K562 (cell line): Measurements from ENCODE around the gene RABL6.

Experiments used
- FIP1L1 ChIP-seq: fragments of 200-400 bp; formaldehyde crosslinking; IDR thresholded peaks from 2 replicates; pipeline ENCODE4 v1.6.1; 2018; ENCODE audit warnings: mild to moderate bottlenecking, low read depth, low read length; ENCODE audit not compliant: poor library complexity, severe bottlenecking
- ZFX ChIP-seq: sonication (generic); formaldehyde crosslinking; IDR thresholded peaks from 2 replicates; pipeline ENCODE4 v1.8.0; 2022; ENCODE audit warnings: mild to moderate bottlenecking, missing genetic modification reagents, moderate library complexity
- TF ChIP-seq, protein P1 (sequence below), 2 experiments: fragments of 450-650 bp; IDR thresholded peaks; 2 replicates each; pipeline ENCODE4 v1.6.1; 2016; ENCODE audit warnings: mild to moderate bottlenecking in 2 of 2, borderline replicate concordance in 1 of 2, low read depth in 1 of 2, moderate library complexity in 1 of 2
- TF ChIP-seq, protein P2 (sequence below): sonication (generic); formaldehyde crosslinking; IDR thresholded peaks from 2 replicates; pipeline ENCODE4 v1.8.1; 2023; ENCODE audit warnings: mild to moderate bottlenecking, missing genetic modification reagents

DNA sequence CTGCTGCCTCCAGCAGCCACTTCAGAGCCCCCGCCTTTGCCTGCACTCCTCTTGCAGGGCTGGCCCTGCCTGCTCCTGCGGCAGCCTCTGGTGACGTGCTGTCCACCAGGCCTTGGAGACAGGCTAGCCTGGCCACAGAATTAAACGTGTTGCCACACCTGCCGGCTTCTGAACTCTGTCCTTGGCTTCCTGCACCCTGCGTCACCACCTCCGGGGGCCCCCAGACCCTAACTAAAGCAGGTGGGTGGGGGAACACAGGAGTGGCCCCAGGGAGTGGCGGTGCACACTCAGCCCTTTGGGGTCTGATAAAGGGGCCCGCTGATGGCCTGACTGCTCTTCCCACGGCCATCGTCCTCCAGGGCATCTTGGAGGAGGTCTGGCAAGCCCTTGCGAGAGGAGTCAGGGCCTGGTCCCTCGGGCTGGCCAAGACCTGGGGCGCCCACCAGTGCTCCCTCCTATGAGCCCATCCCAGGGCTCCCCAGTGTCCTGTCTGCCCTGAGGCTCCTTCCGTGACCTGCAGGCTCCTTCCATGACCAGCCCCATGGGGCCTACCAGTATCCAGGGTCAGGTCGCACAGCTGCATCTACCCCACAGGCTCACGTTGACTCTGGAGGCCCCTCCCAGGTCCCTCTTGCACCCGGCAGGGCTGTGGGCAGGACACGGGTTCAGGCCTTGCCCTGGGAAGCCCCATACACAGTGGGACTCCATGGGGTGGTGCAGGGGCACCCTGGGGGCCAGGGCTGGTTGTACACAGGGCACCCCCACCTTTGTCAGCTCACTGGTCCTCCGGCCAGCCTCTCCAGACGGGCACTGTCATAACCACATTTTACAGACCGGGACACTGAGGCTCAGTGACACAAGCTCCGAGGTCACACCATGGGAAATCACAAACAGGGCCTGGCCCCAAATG lies 43.4 kb downstream of the RABL6 start:
- TF ChIP-seq FIP1L1 (no peak), ZFX (CRISPR knock-in tag) (no peak)
- TF ChIP-seq, protein P1, sequence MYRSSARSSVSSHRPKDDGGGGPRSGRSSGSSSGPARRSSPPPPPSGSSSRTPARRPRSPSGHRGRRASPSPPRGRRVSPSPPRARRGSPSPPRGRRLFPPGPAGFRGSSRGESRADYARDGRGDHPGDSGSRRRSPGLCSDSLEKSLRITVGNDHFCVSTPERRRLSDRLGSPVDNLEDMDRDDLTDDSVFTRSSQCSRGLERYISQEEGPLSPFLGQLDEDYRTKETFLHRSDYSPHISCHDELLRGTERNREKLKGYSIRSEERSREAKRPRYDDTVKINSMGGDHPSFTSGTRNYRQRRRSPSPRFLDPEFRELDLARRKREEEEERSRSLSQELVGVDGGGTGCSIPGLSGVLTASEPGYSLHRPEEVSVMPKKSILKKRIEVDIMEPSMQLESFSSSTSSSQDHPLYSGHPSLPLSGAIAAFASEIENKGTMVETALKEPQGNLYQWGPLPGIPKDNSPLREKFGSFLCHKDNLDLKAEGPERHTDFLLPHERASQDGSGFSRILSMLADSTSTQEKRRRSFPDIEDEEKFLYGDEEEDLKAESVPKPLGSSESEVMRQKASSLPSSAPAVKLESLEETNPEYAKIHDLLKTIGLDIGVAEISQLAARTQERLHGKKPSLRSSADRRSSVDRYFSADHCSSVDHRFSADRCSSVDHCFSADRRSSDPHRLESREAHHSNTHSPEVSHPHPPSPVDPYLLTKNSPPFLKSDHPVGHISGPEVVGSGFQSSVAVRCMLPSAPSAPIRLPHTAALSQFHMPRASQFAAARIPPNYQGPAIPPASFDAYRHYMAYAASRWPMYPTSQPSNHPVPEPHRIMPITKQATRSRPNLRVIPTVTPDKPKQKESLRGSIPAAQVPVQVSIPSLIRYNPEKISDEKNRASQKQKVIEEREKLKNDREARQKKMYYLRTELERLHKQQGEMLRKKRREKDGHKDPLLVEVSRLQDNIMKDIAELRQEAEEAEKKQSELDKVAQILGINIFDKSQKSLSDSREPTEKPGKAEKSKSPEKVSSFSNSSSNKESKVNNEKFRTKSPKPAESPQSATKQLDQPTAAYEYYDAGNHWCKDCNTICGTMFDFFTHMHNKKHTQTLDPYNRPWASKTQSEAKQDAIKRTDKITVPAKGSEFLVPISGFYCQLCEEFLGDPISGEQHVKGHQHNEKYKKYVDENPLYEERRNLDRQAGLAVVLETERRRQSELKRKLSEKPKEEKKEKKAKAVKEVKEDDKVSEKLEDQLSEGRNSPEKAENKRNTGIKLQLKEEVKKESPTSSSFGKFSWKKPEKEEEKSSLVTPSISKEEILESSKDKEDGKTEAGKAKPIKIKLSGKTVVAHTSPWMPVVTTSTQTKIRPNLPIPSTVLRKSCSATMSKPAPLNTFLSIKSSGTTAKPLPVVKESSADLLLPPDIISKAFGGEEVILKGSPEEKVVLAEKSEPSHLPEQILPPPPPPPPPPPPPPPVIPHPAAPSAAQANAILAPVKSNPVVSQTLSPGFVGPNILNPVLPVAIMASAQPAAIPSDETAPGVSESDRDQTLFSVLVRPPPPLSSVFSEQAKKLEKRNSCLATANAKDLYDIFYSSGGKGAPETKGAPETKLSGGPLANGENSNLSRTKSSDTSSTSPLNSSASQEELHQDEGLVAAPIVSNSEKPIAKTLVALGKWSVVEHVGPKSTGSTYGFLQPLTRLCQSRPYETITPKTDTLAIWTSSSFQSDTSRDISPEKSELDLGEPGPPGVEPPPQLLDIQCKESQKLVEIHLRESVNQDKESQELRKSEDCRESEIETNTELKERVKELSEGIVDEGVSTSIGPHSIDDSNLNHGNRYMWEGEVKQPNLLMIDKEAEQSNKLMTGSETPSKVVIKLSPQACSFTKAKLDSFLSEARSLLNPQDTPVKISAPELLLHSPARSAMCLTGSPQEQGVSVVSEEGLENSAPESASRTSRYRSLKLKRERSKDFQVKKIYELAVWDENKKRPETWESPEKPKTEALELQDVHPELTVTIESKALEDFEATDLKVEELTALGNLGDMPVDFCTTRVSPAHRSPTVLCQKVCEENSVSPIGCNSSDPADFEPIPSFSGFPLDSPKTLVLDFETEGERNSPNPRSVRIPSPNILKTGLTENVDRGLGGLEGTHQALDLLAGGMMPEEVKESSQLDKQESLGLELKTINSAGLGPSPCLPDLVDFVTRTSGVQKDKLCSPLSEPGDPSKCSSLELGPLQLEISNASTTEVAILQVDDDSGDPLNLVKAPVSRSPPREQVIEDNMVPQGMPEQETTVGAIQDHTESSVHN (IDR thresholded peaks at IDR 0.05; ENCODE audit: borderline replicate concordance in 1 of 2, low read depth in 1 of 2), result no peak
- TF ChIP-seq, protein P2, sequence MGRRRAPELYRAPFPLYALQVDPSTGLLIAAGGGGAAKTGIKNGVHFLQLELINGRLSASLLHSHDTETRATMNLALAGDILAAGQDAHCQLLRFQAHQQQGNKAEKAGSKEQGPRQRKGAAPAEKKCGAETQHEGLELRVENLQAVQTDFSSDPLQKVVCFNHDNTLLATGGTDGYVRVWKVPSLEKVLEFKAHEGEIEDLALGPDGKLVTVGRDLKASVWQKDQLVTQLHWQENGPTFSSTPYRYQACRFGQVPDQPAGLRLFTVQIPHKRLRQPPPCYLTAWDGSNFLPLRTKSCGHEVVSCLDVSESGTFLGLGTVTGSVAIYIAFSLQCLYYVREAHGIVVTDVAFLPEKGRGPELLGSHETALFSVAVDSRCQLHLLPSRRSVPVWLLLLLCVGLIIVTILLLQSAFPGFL (CRISPR knock-in tag), result no peak
